GM12878 (cell line): Measurements from ENCODE around the gene UFSP2. TPM values are rescaled to one million over a fixed set of nuclear protein-coding genes. Genes with fewer than 3 reads are reported as not detected.

Experiments used
- ATAC-seq: fragments of 200-7000 bp; cut with Tn5 transposase; 3 replicates; pipeline ENCODE4 v1.9.1; 2020; ENCODE audit warnings: mild to moderate bottlenecking, moderate library complexity
- BruUV-seq: library from RNA; stranded (reverse); fragments of 400-500 nt; replicated peaks from 2 replicates; lab custom pipeline; 2021; lab: Mats Ljungman, UMichigan
- CTCF ChIA-PET: fragments of 300-600 bp; sonication (Branson Sonifier 250); formaldehyde crosslinking; extraction: SDS; loops from one replicate; lab custom pipeline; 2021; ENCODE audit warnings: inconsistent platforms; lab: Yijun Ruan, JAX
- POLR2A ChIA-PET: fragments of 350-600 bp; formaldehyde crosslinking; extraction: SDS; loops from one replicate; lab custom pipeline; 2021; ENCODE audit warnings: inconsistent platforms; lab: Charles Lee
- RAD21 ChIA-PET: fragments of 300-600 bp; sonication (Branson Sonifier 250); formaldehyde crosslinking; loops from one replicate; lab custom pipeline; 2023; ENCODE audit warnings: antibody characterized with exemption; ENCODE audit not compliant: unreplicated experiment; lab: Charles Lee
- SMC1A ChIA-PET: fragments of 300-600 bp; sonication (Branson Sonifier 250); formaldehyde crosslinking; loops from one replicate; lab custom pipeline; 2023; ENCODE audit not compliant: unreplicated experiment, uncharacterized antibody; lab: Charles Lee
- DNase-seq: peaks from one replicate; pipeline ENCODE4 v3.0.0-alpha.2; 2011; ENCODE audit warnings: low read depth, low spot score
- FAIRE-seq: peaks from 3 replicates; lab custom pipeline; 2011; peaks lifted over from hg19 to GRCh38; lab: Jason Lieb, UNC
- H2AFZ ChIP-seq: 2 replicates; pipeline ENCODE4 v1.6.0; 2011; ENCODE audit warnings: low read depth, low read length, control low read depth; ENCODE audit not compliant: control insufficient read depth
- H3K27ac ChIP-seq: 2 replicates; pipeline ENCODE4 v1.5.1; 2011; ENCODE audit warnings: control low read depth; ENCODE audit not compliant: control insufficient read depth, insufficient read depth
- H3K27me3 ChIP-seq, 2 experiments: replicated peaks in 1 of 2; 2 replicates each; pipeline versions ENCODE4 v1.6.0 to v1.6.1; 2011; ENCODE audit warnings: low read length in 1 of 2; ENCODE audit not compliant: control insufficient read depth in 2 of 2, insufficient read depth in 2 of 2
- H3K36me3 ChIP-seq, 2 experiments: 2 replicates each; pipeline ENCODE4 v1.5.1; 2011; ENCODE audit warnings: low read length in 1 of 2; ENCODE audit not compliant: control insufficient read depth in 2 of 2, insufficient read depth in 2 of 2
- H3K4me1 ChIP-seq: 2 replicates; pipeline ENCODE4 v1.6.1; 2011; ENCODE audit warnings: mild to moderate bottlenecking, low read length, moderate library complexity, mixed read lengths; ENCODE audit not compliant: control insufficient read depth, insufficient read depth
- H3K4me2 ChIP-seq: 2 replicates; pipeline ENCODE4 v1.6.0; 2011; ENCODE audit warnings: control low read depth; ENCODE audit not compliant: control insufficient read depth, insufficient read depth
- H3K4me3 ChIP-seq: fragments of 200-600 bp; sonication (generic); 2 replicates; pipeline ENCODE4 v1.5.1; 2016
- H3K79me2 ChIP-seq: 2 replicates; pipeline ENCODE4 v1.6.0; 2011; ENCODE audit warnings: low read length; ENCODE audit not compliant: control insufficient read depth, insufficient read depth
- H3K9ac ChIP-seq: 2 replicates; pipeline ENCODE4 v1.8.0; 2011; ENCODE audit warnings: low read length, control low read depth, mixed read lengths; ENCODE audit not compliant: control insufficient read depth, insufficient read depth
- H3K9me3 ChIP-seq: replicated peaks from 3 replicates; pipeline ENCODE4 v1.5.1; 2011; ENCODE audit warnings: mild to moderate bottlenecking, low read length; ENCODE audit not compliant: control insufficient read depth, insufficient read depth
- H4K20me1 ChIP-seq: 2 replicates; pipeline ENCODE4 v1.6.0; 2011; ENCODE audit not compliant: control insufficient read depth, insufficient read depth
- BHLHE40 ChIP-seq, 2 experiments: fragments of 450-650 bp in 1 of 2; IDR thresholded peaks; 2 replicates each; pipeline ENCODE4 v1.6.1; 2011 to 2017; ENCODE audit warnings: low read depth in 2 of 2, borderline replicate concordance in 1 of 2, improper control_type of control experiment in 1 of 2, low read length in 1 of 2, mild to moderate bottlenecking in 1 of 2
- ETV6 ChIP-seq, 2 experiments: fragments of 450-650 bp in 1 of 2; IDR thresholded peaks in 1 of 2; conservative IDR thresholded peaks in 1 of 2; 2 replicates each; pipeline ENCODE4 v1.6.1; 2014; ENCODE audit warnings: antibody characterized with exemption in 1 of 2, borderline replicate concordance in 1 of 2, low read depth in 1 of 2, mild to moderate bottlenecking in 1 of 2, moderate library complexity in 1 of 2
- FOS ChIP-seq: IDR thresholded peaks from 3 replicates; pipeline ENCODE4 v1.6.1; 2011; ENCODE audit warnings: borderline replicate concordance; ENCODE audit not compliant: insufficient read length; ENCODE audit errors: extremely low read depth
- NBN ChIP-seq: fragments of 450-650 bp; IDR thresholded peaks from 2 replicates; pipeline ENCODE4 v1.6.1; 2016
- NKRF ChIP-seq: fragments of 450-650 bp; conservative IDR thresholded peaks from 2 replicates; pipeline ENCODE4 v1.6.1; 2017; ENCODE audit warnings: mild to moderate bottlenecking, moderate library complexity
- PAX8 ChIP-seq: fragments of 450-650 bp; IDR thresholded peaks from 2 replicates; pipeline ENCODE4 v1.6.1; 2017; ENCODE audit warnings: mild to moderate bottlenecking, moderate library complexity
- PML ChIP-seq: IDR thresholded peaks from 2 replicates; pipeline ENCODE4 v1.6.1; 2012; ENCODE audit warnings: low read length, inconsistent platforms
- POU2F2 ChIP-seq: IDR thresholded peaks from 3 replicates; pipeline ENCODE4 v1.6.1; 2011; ENCODE audit warnings: low read depth, mild to moderate bottlenecking, low read length, borderline replicate concordance
- RELB ChIP-seq: fragments of 450-650 bp; IDR thresholded peaks from 2 replicates; pipeline ENCODE4 v1.6.1; 2017; ENCODE audit warnings: low read depth, mild to moderate bottlenecking, moderate library complexity
- RFX5 ChIP-seq: IDR thresholded peaks from 2 replicates; pipeline ENCODE4 v1.6.1; 2011; ENCODE audit warnings: low read depth, low read length, improper control_type of control experiment
- SMAD1 ChIP-seq: fragments of 450-650 bp; IDR thresholded peaks from 2 replicates; pipeline ENCODE4 v1.6.1; 2018; ENCODE audit warnings: mild to moderate bottlenecking, low read depth; ENCODE audit not compliant: partially characterized antibody
- TAF1 ChIP-seq: IDR thresholded peaks from 2 replicates; pipeline ENCODE4 v1.6.1; 2011; ENCODE audit warnings: mild to moderate bottlenecking, low read depth, low read length, borderline replicate concordance
- TBL1XR1 ChIP-seq: IDR thresholded peaks from 2 replicates; pipeline ENCODE4 v1.6.1; 2012; ENCODE audit warnings: low read depth, low read length, improper control_type of control experiment
- ZNF384 ChIP-seq: IDR thresholded peaks from 2 replicates; pipeline ENCODE4 v1.6.1; 2012; ENCODE audit warnings: low read depth, mild to moderate bottlenecking, low read length, improper control_type of control experiment, borderline replicate concordance
- WGBS: methylation state at CpG from one replicate; pipeline ENCODE4 v1.1.6; 2016; ENCODE audit warnings: low lambda C conversion rate; ENCODE audit not compliant: insufficient replicate concordance, insufficient coverage; ENCODE audit errors: missing lambda C conversion rate; 5-methylcytosine and 5-hydroxymethylcytosine counted together
- in situ Hi-C: fragments of 300-500 bp; cut with MboI; formaldehyde crosslinking; loops from 9 replicates; pipeline ENCODE4 v1.14.3; 2018; ENCODE audit warnings: mixed read lengths
- intact Hi-C: fragments of 100-400 bp; cut with micrococcal nuclease; formaldehyde crosslinking; loops from one replicate; pipeline ENCODE4 v1.14.2; 2022; ENCODE audit not compliant: unreplicated experiment
- polyA plus RNA-seq, 11 experiments: library from polyadenylated mRNA; depleted of rRNA in 4 of 11; unstranded in 6 of 11; stranded (reverse) in 5 of 11; fragments of >200 nt; fragmentation: Nextera tagmentation in 4 of 11; fragmentation: Illumina TruSeq in 1 of 11; extraction: Ambion mirVana in 4 of 11; extraction: Trizol in 1 of 11; gene quantifications; 1 replicate in 1 of 11; 2 replicates in 10 of 11; pipeline versions ENCODE4 v1.2.1 to v1.2.3, GENCODE V29; 2011 to 2016; ENCODE audit warnings: inconsistent platforms in 2 of 11, missing spikeins in 2 of 11, low read depth in 1 of 11
- total RNA-seq, 4 experiments: library from RNA; depleted of rRNA in 3 of 4; stranded (reverse); fragments of >200 nt in 3 of 4; fragmentation: Illumina TruSeq in 1 of 4; extraction: Trizol in 1 of 4; gene quantifications; 2 replicates each; pipeline versions ENCODE4 v1.2.1 to v1.2.3, GENCODE V29; 2013 to 2021

The UFSP2 gene
- total and polyA plus RNA-seq, 10 of the 15 experiments (the other 5 are each of a cell fraction or from before 2014, with no cell fraction given), result 25.4 to 53.1 (median 37.7) TPM

- Histone ChIP-seq H3K4me2 (no peak overlapping the region), H3K79me2 (no peaks in the 10 kb centered on the region), H3K4me3 (no peak overlapping the region), H3K36me3 (peaks cover 0 to 30% of the 10 kb centered on the region in 2 experiments; a peak in 3 of 4 replicates), H3K27me3 (no peaks in the 10 kb centered on the region), H3K9me3 (peaks cover 2% of the 10 kb centered on the region; the same call in 2 of the 3 replicates), H3K27ac (no peak overlapping the region), H3K4me1 (no peaks in the 10 kb centered on the region), H4K20me1 (no peaks in the 10 kb centered on the region), H2AFZ (no peak overlapping the region), H3K9ac (no peak overlapping the region)
- WGBS, result 71% methylated on average over 5 of the region's 5 CpGs
- RAD21 ChIA-PET, result no interaction called here
- in situ Hi-C loops (no loop called here), intact Hi-C loops (no loop called here)
- CTCF ChIA-PET, result interaction anchor here (0.6 to 1.5 kb wide), 2 partner anchors 9 to 17 kb away, joined by 4 read pairs; no protein-coding TSS in a partner anchor
- TF ChIP-seq SMAD1 (no peak), PAX8 (no peak), NKRF (no peak), POU2F2 (no peak), ZNF384 (no peak), BHLHE40 (IDR thresholded peaks at IDR 0.05; ENCODE audit: borderline replicate concordance in 1 of 2, low read depth in 2 of 2, low read length in 1 of 2) (no peak), TBL1XR1 (no peak), FOS (no peak), ETV6 (conservative IDR thresholded peaks at IDR 0.05 in 1 of 2, IDR thresholded peaks at IDR 0.05 in 1 of 2; ENCODE audit: borderline replicate concordance in 1 of 2, low read depth in 1 of 2) (no peak), TAF1 (no peak), NBN (no peak), RFX5 (no peak), RELB (no peak), PML (no peak)
- ATAC-seq (no peak), FAIRE-seq (no peak), DNase-seq (no peak)
- POLR2A ChIA-PET, result interaction anchor here (0.6 to 1.1 kb wide), 2 partner anchors 9 to 156 kb away, joined by 4 read pairs; no protein-coding TSS in a partner anchor
- SMC1A ChIA-PET, result interaction anchor here (0.7 to 1.4 kb wide), 3 partner anchors 13 to 186 kb away, joined by 3 to 5 read pairs (median 3); no protein-coding TSS in a partner anchor
- BruUV-seq, result no TSS peak
Observed at GRCh38 chr4:185411849-185412248, 13.9 kb downstream of the UFSP2 start.
